Peyer's patch (tissue), 4 donors: ENCODE results near the gene OR9A4.

ENCODE experiments used
- CTCF ChIP-seq, 6 experiments: fragments of 450-650 bp in 4 of 6; fragments of 200-600 bp in 2 of 6; sonication (generic) in 1 of 6; IDR thresholded peaks; one replicate each; pipeline ENCODE4 v1.5.1; 2017 to 2019; ENCODE audit warnings: antibody characterized with exemption in 6 of 6, mild to moderate bottlenecking in 3 of 6, moderate library complexity in 1 of 6
- POLR2A ChIP-seq, 2 donors: fragments of 450-650 bp; IDR thresholded peaks; one replicate each; pipeline ENCODE4 v1.5.1; 2017; ENCODE audit warnings: antibody characterized with exemption in 2 of 2, mild to moderate bottlenecking in 2 of 2, moderate library complexity in 2 of 2

GRCh38 chr7:141866974-141867373 lies 49.2 kb upstream of the OR9A4 start:
- TF ChIP-seq POLR2A (IDR thresholded peaks at IDR 0.05), result no peak
- TF ChIP-seq CTCF (IDR thresholded peaks at IDR 0.05), result no peak
